ENCODE data around the gene OR2B6.

The OR2B6 gene

GRCh38 chr6:28001351-28001750 is 44.3 kb downstream of the OR2B6 start:
- no peak for DNase-seq

DNA sequence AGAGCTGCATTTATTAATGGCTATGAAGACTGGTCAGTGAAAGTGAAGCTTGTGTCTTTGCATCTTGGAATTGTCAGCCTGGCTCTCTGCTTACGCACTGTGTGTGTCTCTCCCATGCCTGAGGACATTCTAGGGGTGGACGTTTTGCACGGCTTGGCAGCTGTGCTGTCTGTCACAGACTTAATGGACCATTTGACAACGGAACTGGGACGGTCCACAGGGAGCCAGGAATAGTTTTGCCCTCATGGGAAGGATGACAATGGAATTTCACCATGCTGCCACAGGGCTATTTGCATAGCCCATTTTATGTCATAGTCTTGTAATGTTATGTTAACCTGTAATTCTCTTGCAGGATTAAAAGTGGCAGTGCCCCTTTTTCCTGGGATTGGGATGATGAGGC is 44.7 kb downstream of the OR2B6 start:
- DNase-seq, result no peak

GRCh38 chr6:28002161-28002560 is 45.1 kb downstream of the OR2B6 start:
- peak in 1 of 2 experiments; percentile 31 for DNase-seq

DNA sequence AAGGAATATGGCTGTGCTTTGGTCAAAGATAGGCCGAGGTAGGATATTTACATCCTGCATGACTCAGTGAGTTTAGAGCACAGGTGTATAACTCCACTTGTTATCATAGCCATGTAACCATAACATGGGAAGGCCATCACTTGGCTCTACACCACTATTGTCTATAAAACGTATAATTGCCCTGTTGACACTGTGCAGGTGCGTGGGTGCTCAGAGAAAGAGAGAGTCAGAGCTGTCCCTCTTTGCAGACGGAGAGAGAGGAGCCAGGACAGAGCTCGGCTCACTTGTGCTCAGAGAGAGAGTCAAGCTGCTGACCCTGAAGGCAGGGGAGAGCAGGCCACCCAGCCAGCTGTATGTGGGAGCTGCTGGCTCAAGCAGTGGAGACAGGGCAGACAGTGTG is 46.0 kb downstream of the OR2B6 start:
- no peak for DNase-seq

DNA sequence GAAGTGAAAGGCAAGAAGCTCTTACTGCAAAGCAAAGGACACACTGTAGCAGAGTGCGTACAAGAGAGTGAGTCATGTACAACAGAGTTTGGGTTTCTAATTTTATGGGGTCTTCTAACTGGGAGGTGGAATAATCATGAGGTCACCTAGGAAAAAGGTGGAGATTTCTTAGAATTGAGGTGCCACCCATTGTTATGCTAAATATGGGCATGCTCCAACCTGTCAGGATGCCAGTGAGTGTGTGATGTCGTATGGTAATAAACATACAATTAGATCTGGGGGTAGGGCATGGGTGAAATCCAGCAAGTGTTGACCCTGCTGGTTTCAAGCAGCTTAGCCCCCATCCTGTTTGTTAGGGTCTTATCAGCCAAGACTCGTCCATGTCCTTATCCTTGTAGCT is 46.6 kb downstream of the OR2B6 start:
- no peak for DNase-seq

GRCh38 chr6:28004350-28005151 is 47.5 kb downstream of the OR2B6 start:
- no peak for DNase-seq

GRCh38 chr6:28005152-28005890 is 48.3 kb downstream of the OR2B6 start:
- no peak for DNase-seq

- DNase-seq, result no peak
These were observed 48.9 kb downstream of the OR2B6 start for GRCh38 chr6:28005975-28006374.
